Lower leg skin (tissue), 4 donors: ENCODE measurements around the gene NPC1L1. TPM values are rescaled to one million over a fixed set of nuclear protein-coding genes. Genes with fewer than 3 reads are reported as not detected.

Source experiments
- DNase-seq, 2 donors: peaks; one replicate each; pipeline ENCODE4 v3.0.0-alpha.2; 2019; ENCODE audit warnings: low spot score in 2 of 2
- H3K4me3 ChIP-seq: fragments of 200-600 bp; sonication (generic); 2 replicates; pipeline ENCODE4 v1.5.1; 2017; ENCODE audit warnings: mild to moderate bottlenecking, low read depth; ENCODE audit not compliant: poor library complexity, severe bottlenecking
- POLR2A ChIP-seq, 2 donors: fragments of 450-650 bp; IDR thresholded peaks; one replicate each; pipeline ENCODE4 v1.6.1; 2016 to 2017; ENCODE audit warnings: antibody characterized with exemption in 2 of 2, mild to moderate bottlenecking in 1 of 2, moderate library complexity in 1 of 2
- WGBS, 2 donors: methylation state at CpG; one replicate each; pipeline ENCODE4 v1.1.5; 2018; 5-methylcytosine and 5-hydroxymethylcytosine counted together
- intact Hi-C: fragments of 100-400 bp; cut with DNase I; formaldehyde crosslinking; loops from one replicate; pipeline ENCODE4 v1.15.0; 2023; ENCODE audit warnings: low total_unique reads
- total RNA-seq, 4 donors: library from RNA; depleted of rRNA; stranded (reverse); fragments of >200 nt; gene quantifications; one replicate each; pipeline ENCODE4 v1.1.0, GENCODE V29; 2016
- TF ChIP-seq, protein P1 (sequence below), 3 donors: fragments of 450-650 bp; IDR thresholded peaks; one replicate each; pipeline ENCODE4 v1.5.1; 2016; ENCODE audit warnings: antibody characterized with exemption in 3 of 3, mild to moderate bottlenecking in 3 of 3, moderate library complexity in 2 of 3

NPC1L1 gene
- total RNA-seq, 4 donors from 2014 or later, result 0.08 to 0.13 (median 0.10) TPM; not detected in 1

DNA sequence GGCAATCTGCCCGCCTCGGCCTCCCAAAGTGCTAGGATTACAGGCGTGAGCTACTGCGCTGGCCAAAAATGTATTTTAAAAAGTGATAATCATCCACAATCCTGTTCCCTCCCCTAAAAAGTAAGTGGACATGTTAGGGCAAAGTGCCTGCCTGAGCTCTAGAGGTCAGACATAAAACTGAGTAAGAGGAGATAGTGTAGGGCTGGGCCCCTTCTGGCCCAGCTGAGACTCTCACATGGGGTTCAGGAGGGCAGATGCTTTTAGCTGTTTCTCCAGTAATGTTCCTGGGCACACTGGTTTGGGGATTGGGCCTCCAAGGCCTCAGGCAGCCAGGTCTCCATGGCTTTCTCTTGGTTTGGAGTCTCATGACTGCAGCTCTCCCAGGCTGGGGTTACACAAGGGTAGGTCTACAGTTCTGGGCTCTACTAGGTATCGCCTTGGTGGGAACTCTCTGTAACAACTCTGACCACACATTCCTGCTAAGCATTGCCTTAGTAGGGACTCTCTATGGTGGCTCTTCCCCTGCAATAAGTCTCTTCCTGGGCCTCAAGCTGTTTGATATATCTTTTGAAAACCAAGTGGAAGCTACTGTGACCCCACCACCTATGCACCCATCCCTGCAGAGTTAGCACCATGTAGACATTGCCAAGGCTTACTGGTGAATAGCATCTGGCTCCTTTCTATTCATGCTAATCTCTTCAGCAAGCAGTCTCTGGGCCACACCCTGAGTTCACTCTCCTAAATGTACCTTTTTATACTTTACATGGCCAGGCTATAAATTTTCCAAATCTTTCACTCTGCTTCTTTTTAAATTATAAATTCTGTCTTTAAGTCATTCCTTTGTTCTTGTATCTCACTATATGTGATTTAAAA, 43.7 kb downstream of the NPC1L1 start:
- no peak overlapping the region for H3K4me3 ChIP-seq
- no peak for DNase-seq
- intact Hi-C loops, result loop anchor here (10.0 kb wide), 1 partner anchor 67 kb away; no protein-coding TSS in a partner anchor
- WGBS, 2 donors, result 88 to 91% methylated on average over 5 of the region's 5 CpGs
- TF ChIP-seq POLR2A (IDR thresholded peaks at IDR 0.05), result no peak
- TF ChIP-seq, protein P1, sequence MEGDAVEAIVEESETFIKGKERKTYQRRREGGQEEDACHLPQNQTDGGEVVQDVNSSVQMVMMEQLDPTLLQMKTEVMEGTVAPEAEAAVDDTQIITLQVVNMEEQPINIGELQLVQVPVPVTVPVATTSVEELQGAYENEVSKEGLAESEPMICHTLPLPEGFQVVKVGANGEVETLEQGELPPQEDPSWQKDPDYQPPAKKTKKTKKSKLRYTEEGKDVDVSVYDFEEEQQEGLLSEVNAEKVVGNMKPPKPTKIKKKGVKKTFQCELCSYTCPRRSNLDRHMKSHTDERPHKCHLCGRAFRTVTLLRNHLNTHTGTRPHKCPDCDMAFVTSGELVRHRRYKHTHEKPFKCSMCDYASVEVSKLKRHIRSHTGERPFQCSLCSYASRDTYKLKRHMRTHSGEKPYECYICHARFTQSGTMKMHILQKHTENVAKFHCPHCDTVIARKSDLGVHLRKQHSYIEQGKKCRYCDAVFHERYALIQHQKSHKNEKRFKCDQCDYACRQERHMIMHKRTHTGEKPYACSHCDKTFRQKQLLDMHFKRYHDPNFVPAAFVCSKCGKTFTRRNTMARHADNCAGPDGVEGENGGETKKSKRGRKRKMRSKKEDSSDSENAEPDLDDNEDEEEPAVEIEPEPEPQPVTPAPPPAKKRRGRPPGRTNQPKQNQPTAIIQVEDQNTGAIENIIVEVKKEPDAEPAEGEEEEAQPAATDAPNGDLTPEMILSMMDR (IDR thresholded peaks at IDR 0.05), result no peak

DNA sequence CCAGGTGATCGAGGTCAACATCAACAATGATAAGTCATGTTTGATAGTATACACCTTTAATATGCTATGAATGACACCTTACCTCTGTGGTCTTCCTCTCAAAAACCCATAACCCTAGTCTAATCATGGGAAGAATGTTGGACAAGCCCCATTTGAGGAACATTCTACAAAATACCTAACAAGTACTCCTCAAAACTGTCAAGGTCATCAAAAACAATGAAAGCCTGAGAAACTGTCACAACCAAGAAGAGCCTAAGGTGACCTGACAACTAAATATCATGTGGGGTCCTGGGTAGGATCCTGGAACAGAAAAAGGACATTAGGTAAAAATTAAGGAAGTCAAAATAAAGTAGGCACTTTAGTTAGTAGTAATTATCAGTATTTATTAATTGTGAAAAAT, 44.7 kb downstream of the NPC1L1 start:
- WGBS, 2 donors, result 84 to 86% methylated on average over 1 of the region's 1 CpG
- DNase-seq, result no peak
- no peak overlapping the region for H3K4me3 ChIP-seq
- TF ChIP-seq, protein P1 (IDR thresholded peaks at IDR 0.05), result no peak
- TF ChIP-seq POLR2A (IDR thresholded peaks at IDR 0.05), result no peak
- intact Hi-C loops, result loop anchor here (10.0 kb wide), 1 partner anchor 68 kb away; no protein-coding TSS in a partner anchor

DNA sequence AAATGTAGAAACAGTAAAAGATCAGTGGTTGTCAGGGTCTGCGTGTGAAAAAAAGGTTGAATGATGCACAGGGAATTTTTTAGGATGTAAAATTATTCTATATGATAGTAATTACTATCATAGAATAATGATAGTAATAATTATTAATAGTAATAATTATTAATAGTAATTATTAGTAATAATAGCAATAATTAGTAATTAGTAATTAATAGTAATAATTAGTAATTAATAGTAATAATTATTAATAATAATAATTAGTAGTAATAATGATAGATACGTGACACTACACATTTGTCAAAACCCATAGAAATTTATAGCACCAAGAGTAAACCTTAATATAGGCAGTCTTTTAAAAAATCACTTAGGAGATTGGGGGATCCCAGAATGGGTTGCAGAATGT, 46.2 kb downstream of the NPC1L1 start:
- H3K4me3 ChIP-seq, result no peak overlapping the region
- intact Hi-C loops, result loop anchor here (10.0 kb wide), 1 partner anchor 70 kb away; no protein-coding TSS in a partner anchor
- TF ChIP-seq, protein P1 (IDR thresholded peaks at IDR 0.05), result no peak
- no peak for TF ChIP-seq POLR2A (IDR thresholded peaks at IDR 0.05)
- 80 to 85% methylated on average over 2 of the region's 2 CpGs for WGBS, 2 donors
- DNase-seq, result no peak

DNA sequence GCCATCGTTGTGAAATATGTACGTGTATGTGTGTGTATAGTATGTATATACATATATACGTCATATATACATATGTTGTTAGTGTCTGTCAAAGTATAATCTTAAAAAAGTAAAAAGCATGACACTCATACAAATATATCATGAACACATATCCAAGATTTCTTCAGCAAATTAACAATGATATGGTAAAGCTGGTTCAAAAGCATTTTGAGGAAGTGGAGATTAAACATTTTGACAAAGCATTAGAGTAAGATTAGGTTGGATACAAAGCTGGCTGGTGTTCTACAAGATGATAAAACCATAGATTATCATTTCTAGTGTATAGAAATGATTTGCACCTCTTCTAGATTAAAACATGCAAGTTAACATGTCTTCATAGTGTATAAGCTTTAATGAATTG, 49.9 kb downstream of the NPC1L1 start:
- peak overlapping the region; percentile 96 for H3K4me3 ChIP-seq
- intact Hi-C loops, result loop anchor here (10.0 kb wide), 1 partner anchor 74 kb away; no protein-coding TSS in a partner anchor
- 7 to 8% methylated on average over 3 of the region's 3 CpGs for WGBS, 2 donors
- DNase-seq, result no peak
- no peak for TF ChIP-seq POLR2A (IDR thresholded peaks at IDR 0.05)
- TF ChIP-seq, protein P1 (IDR thresholded peaks at IDR 0.05), result no peak

DNA sequence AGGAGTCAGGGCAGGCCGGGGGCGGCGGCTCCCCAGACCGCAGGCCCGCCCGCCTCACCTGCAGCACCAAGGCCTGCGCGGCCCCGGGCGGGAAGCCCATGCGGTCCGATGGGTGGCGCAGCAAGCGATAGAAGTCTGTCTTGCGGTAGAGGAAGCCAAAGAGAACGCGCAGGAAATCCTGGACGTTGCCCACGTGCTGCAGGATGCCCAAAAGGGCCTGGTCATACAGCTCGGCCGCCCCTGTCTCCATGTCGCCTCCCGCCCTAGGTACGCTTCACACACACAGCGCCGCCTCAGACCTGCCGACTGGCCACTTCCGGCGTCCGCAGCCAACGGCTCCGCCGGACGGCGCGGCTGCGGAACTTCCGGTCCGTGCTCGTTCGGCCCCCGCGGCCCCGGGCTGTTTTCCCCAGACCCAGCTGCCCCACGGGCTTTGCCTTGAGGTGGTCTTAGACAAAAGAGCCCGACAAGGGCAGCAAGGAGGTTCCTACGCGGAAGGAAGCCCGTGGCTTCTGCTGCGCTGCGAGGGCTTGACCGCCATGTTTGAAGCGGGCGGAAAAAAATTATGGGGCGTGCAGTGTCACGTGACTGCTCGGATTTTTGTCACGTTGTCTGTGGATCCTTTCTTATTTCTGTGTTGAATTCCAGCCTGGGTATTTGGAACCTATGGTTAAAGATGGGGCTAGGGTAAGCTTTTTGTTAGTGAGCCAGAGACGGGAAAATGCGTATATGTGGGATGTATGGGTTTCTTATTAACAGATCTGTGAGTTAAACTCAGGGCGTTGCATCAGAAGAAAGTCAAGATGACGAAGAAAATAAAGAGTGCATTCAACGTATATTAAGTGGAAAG, 50.6 kb downstream of the NPC1L1 start, which contains the start of gene NUDCD3:
NUDCD3 (minus strand) TSS at position 308 of the 850 bp plus-strand sequence; CDS start at position 250, 58 bp downstream.
- intact Hi-C loops, result loop anchor here (10.0 kb wide), 1 partner anchor 74 kb away; no protein-coding TSS in a partner anchor
- no peak for TF ChIP-seq POLR2A (IDR thresholded peaks at IDR 0.05)
- TF ChIP-seq, protein P1 (IDR thresholded peaks at IDR 0.05), result no peak
- peak within 1 kb of the TSS; percentile 96 for H3K4me3 ChIP-seq
- DNase-seq, result peak; percentile 74 to 94
- WGBS, 2 donors, result 0 to 1% methylated on average over 26 to 53 of the region's 63 CpGs
